DMS 273 (cell line): Measurements from ENCODE around the gene FCHSD1.
A peak's percentile ranks its signal among the peaks of the same experiment; 100 is the strongest.

Source experiments
- DNase-seq: peaks from one replicate; lab custom pipeline; 2025; ENCODE audit not compliant: unreplicated experiment; lab: John Stamatoyannopoulos, UW

The FCHSD1 gene

DNA sequence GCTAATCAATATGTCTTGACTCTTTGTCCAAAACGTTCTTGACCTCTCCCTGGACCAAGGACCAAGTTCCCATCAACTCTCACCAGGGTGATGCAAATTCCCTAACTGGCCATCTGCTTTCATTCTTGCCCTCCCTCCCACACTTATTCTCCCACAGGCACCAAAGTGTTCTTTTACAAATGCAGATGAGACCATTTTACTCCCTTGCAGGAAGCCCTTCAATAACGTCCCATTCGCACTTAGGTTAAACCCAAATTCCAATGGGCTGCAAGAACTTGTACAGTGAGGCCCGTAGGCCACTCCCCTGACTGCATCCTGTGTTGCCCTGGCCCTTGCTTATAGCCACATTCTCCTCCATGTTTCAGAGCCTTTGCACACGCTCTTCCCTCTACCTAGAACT lies 23.5 kb upstream of the FCHSD1 start:
- no peak for DNase-seq

DNA sequence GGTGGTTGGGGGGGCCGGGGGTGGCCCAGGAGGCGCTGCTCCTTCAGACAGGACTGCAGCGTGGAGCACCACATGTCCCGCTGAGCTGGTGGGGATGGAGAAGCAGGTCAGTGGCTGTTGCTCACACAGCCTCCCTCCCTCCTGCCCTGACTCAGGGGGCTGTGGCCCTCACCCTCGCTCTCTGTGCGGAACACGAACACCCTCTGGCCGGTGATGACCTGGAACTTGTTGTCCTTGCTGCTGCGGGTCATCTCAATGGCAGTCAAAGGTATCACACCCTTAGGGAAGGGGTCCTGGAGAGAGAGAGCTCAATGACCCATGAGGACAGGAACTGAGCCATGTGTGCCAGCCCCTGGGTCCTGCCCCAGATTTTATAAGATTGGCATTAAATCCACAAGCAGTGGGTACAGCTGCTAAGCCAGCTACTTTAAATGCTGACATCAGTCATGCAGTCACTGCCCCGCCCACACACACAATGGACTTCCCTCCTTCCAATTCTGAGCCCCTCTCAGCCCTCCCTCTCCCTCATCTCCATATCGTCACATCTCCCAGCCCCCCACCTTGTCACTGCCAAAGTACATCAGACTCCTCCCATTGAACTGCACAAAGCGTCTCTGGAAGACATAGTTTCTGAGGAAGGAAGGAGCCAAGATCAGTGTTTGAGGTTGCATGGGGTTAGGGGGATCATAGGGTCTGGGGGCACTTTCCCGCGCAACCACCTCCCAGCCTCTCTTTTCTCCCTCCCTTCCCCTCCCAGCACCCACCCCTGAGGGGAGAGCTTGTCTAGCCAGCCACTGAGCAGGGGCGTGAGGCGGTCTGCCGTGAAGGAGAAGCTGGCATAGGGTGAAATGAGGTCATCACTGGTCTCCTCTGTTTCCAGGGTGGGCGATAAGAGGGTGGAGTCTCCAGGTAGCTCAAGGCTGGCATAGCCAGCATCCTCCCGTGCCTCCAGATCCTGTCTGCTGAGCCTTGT lies 21.9 kb upstream of the FCHSD1 start:
- peak; percentile 25 for DNase-seq

DNA sequence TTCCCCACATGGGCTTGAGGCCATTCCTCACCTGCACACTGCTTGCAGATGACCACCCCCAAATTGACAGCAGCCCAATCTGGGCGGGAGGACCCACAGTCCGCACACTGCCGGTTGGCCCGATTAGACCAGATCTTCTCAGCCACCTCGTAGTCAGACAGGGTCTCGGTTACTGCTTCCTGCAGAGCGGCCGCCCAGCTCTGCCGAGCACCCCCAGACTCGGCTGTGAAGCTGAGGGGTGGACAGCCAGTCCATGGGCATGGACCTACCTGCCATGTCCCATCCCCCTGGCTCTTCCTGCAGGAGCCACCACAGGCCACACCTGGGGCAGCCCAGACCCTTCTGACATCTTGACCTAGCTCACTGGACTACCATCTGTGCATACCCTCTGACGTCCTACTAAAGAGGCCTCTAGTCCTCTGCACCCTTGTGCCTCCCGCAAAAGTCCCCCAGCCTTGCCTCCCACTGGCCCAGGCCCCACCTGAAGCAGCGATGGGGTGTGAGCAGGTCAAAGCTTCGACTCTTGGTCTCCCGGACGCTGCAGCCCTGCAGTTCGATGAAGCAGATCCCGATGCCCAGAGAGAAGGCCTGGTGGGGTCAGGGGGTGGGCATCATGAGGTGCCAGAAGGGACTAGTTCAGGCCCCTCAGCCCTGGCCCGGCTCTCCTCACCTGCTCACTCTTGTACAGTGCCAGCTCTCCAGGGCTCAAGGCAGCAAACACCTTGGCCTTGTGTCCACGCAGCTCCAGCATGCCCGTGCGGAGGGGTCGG lies 21.0 kb upstream of the FCHSD1 start:
- no peak for DNase-seq

DNA sequence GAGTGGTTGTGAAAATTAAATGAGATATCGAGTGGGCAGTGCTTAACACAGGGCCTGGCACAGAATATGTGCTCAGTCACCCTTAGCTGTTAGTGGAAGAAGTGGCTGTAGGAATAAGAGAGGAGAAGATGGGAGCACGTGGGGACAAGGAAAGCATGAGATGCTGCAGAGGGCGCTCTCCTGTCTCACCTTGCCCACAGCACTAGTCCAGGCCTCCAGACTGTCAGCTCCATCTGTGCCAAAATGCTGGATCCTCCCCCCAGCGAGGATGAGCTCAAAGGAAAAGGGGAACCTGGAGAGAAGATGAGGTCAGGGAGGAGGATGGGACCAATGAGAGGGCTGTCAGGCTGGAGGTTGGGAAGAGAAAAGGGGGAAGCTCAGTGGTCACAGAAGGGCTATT lies 18.3 kb upstream of the FCHSD1 start:
- DNase-seq: peak; percentile 40

DNA sequence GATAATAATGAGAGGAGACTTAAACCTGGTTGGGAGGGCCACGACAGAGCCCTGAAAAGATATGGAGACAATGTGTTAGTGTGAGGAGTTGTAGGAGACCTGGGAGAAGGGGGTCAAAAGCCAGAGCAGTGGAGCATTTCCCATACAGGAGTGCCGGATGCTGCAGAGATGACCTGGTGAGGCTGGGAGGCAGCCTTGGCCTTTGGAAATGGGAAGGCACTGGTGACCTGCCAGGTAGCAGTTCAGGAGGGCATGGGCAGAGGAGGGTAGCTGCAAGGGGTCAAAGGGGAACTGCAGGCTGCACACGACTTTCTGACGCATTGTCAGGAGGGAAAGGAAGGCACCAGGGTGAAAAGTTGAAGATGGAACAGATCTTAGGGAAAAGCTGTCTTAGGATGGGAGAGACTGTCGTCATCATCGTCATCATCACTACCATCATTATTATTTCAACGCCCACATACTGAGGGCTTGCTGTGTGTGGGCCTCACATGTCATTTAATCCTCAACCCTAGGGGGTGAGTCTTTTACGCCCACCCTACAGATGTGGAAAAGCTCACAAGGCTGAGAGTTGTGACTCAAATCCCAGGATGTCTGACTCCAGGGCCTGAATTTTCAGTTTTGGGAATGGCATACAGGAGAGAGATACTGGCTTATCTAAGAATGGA lies 17.5 kb upstream of the FCHSD1 start:
- no peak for DNase-seq

DNA sequence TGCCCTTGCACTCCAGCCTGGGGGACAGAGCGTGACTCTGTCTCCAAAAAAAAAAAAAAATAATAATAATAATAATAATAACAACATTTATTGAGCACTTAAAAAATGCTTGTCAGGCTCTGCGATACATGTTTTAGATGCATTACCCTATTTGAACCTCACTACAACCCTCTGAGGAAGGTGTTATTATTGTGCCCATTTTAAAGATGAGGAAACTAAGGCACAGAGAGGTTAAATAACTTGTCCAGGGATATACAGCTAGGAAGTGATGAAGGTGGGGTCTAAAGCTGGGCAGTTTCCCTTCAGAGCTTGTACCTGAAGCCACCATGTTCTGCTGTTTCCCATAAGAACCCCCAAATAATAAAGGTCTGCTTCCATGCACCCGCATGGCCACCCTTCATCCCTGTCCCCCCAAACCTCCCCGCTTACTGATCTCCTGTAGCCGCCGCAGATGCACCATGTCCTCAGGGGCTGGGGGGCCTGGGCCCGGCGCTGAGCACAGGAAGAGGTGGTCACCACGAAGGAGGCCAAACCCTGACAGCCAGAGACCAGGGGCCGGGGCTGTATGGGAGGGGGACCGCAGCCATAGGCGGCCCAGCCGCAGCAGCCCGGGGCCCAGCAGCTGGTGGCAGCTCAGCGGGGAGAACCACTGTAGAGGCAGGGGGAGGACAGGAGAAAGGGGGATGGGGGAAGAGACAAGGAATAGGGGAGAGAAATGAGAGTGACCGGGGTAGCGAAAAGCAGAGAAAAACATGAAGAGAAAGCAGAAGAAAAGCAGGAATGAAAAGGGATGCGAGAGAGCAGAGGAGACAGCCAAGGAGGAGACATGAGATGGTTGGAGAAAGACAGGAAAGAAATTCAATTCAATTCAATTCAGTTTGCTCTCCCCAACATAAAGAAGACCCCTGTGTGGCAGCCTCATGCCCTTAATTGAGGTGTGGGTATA lies 15.1 kb upstream of the FCHSD1 start:
- DNase-seq: no peak

DNA sequence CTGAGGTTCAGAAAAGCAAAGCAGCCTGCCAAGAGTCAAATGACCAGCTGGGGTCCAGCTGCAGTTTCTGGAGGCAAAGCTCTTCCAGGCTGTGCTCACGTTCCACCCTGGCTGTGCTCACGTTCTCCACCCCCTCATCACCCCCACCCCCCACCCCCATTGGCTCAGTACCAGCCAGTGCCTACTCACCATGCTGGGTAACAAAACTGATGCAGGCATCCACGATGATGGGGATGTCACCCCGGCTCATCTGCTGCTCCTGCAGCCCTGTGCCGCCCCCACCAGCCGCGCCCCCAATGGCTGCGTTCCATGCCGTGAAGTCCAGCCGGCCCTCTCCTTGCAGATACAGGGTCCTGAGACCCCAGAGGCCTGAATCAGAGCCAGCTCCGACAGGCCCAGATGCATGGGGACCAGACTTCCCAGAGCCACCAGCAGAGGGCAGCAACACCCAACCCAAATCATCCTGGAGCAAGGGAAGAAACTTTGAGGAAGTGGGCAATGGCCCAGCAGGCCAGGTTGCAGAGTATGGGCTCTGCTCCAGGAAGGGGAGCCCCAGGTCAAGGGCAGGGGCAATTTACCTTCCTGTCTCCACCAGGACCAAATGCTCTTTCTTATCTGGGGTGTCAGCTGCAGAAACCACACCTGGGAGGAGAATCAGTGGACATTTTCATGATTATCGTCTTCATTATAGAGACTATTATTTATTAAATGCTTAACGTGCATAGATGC lies 13.7 kb upstream of the FCHSD1 start:
- peak; percentile 89 for DNase-seq

DNA sequence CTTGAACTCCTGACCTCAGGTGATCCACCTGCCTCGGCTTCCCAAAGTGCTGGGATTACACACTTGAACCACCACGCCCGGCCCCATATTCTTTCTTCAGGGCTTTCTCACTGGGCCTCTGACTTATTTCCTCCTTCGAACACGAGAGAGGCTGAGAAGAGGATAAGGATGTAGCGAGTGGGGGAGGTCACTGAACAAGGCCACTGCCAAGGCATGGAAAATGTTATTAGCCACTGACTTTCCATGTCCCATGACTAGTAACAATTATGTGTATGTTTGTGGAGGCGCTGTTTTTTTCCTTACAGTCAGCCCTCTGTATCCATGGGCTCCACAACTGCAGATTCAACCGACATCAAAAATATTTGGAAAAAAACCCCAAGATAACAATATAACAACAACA lies 12.3 kb upstream of the FCHSD1 start:
- DNase-seq: no peak

DNA sequence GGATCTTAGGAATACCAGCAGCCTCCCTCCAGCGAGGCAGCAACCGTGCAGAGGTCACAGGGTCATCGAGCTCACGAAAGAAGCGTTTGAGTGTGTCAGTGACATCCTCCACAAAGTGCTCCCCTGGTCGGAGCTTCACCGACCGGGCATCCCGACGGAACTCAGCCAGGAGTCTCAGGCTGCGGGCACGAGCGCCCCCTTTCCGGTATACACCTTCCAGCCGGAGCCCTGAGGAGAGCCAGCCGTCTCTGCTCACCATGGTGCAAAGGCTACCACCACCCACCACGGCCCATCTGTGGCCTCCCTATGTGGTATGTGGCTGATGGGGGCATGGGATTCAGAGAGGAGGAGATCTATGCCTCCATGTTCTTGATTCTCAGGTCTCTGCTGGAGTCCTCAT lies 10.8 kb upstream of the FCHSD1 start:
- DNase-seq: no peak

DNA sequence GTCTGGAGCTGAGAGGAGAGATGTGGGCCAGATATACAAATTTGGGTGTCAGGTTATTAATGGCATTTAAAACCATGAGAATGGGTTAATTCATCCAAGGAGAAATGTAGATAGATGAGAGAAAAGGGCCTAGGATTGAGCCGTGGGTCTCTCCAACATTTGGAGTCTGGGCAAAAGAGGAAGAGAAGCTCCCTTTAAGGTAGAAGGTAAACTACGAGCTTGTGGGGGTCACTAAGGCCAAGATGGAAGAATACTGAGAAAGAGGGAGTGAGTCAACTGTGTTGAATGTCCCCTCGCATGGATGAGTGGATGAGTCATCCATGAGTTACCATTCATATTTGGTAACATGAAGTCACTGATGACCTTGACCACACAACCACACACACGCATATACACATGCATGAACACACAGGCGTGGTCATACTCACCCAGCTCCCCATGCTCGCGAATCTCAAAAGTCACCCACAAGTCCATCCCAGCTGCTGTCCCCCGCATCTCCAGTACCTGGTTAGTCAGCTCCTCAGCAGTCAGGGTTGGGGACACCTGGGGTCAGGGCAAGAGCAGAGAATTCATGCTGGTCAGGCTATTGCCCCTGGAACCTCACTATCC lies 6.8 kb upstream of the FCHSD1 start:
- no peak for DNase-seq

DNA sequence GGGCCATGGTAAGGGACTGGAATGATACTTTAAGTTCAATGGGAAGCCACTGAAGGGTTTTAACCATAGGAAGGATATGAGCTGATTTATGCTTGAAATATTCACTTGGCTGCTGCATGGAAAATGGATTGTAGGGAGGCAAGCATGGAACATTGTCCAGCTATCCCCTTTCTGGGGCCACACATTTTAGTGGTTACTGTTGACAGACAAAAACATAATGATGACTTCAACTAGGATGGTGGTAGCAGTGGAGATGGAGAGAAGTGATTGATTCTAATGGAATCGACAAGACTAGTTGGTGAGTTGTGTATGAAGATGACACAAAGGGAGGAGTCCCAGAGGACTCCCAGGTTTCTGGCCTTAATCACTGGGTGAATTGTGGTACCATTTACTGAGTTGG lies 6.2 kb upstream of the FCHSD1 start:
- DNase-seq: no peak

DNA sequence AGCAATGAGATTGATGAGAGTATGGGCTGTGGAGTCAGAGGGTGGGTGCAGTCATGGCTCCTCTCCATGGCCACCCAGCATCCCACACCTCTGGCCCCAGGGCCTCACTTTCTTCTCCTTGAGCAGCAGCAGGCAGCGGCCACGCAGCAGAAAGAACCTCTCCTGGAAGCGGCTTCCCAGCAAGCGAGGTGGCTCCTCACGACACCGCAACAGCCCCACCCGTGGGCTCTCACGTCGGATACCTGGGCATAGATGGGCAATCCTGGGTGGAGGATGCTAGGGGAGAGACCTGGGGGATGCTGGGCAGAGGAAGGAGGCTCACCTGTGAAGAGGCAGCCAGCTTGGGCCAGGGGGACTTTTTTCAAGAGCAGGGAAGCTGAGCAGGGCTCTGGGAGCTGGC lies 5.2 kb upstream of the FCHSD1 start:
- DNase-seq: no peak

DNA sequence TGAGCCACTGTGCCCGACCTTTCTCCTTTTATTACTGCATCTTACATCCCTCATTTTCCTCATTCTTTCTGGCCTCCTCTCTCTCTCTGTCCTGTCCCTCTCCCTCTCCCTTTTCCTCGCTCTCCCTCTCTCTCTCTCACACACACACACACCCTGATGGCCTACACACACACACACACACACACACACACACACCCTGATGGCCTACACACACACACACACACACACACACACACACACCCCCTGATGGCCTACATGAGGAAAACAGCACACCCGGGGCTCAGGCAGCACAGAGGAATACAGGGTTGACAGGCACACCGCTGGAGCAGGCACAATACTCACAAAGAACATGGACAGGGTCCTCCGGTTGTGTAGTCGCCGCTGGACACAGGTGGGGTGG lies 3.8 kb upstream of the FCHSD1 start:
- no peak for DNase-seq

DNA sequence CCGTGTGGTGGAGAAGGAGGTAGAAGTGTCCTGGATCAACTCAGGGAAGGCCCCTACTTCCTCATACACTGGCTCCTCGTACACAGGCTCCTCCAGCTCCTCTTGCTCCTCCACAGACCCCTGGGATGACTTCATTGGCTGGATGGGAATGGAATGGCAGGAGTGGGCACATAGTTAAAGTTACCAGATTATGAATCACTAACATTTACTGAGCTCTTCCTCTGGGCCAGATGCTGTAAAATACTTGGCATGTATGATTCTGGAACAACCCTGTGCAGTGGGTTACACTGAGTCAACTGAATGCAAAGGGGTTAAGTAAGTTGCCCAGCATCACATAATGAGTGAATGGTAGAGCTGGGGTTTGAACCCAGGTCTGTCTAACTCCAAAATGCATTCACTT lies 3.1 kb upstream of the FCHSD1 start:
- DNase-seq: no peak

DNA sequence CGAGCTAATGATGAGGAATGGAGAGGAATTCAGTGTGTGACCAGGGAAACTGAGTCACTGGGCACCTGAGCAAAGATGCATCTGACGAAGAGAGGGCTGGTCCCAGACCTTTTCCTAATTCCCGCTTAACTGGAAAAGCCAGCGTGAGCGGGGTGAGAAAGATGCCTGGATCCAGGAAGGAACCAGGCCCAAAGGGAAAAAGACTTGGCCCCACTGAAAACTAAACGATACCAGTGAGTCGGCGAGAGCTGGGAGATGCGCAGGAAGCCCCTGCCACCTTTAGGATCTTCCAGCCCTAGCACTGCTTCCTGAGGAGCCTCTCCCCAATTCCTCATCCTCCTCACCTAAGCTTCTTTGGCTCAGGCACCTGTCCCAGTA lies 499 bp upstream of the FCHSD1 start:
- DNase-seq: no peak

DNA sequence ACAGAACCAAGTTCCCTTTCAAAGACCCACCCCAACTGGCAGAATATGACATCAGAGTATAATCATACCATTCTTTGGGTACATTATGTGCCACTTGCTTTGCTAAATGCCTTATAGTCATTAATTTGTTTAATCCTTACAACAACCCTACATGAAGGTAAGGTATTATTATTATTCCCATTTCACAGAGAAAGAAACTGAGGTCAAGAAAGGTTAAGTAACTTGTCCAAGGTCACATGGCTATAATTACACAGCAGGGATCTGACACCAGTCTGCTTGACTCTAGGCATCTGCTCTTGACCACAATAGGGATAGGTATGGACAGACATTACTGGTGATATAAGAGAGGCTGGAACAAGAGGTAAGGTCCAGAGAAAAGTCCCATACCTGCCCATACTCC lies 1.2 kb downstream of the FCHSD1 start:
- DNase-seq: no peak

DNA sequence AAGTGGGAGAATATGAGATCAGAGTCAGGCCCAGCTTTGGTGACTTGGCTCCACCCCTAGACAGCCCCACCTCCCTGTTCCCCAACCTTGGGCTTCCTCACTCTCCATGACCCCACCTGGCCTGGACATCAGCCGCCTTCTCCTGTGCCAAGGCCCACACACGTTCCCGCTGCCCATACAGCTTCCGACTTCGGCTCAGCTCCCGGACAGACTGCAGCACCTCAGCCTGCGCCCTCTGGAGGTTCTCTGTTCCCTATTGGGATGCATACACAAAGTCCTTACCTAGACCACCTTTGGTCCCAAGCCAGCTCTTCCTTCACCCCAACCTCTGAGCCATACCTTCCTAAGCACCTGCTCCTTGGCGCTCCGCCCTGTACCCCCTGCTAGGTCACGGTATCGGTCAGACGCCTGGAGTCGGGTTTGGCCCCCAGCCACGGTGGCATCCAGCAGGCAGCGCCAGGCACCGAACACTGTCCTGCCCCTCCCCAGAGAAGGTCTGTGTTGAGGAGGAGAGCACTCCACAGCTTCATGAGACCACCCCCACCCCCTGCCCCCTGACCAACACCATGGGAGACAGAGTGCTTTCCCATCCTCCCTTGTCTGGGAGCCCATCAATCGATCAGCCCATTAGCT lies 2.0 kb downstream of the FCHSD1 start:
- no peak for DNase-seq

DNA sequence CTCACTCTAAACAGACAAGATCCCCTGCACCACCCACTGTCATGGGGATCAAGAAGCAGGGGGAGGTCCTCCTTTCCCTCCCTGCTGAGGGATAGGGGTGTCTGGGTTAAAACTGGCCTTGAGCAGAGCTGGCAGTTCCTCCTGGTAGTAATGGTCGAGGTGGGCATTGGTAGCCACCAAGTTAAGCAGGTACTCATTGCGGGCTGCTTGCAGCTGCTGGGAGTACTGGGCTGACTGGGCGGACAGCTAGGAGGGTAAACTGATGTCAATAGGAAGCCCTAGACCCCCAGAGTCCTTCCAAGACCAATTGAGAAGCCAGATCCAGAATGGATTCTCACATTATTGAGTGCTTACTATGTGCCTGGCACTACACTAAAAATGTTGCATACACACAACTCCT lies 3.4 kb downstream of the FCHSD1 start:
- DNase-seq: no peak

DNA sequence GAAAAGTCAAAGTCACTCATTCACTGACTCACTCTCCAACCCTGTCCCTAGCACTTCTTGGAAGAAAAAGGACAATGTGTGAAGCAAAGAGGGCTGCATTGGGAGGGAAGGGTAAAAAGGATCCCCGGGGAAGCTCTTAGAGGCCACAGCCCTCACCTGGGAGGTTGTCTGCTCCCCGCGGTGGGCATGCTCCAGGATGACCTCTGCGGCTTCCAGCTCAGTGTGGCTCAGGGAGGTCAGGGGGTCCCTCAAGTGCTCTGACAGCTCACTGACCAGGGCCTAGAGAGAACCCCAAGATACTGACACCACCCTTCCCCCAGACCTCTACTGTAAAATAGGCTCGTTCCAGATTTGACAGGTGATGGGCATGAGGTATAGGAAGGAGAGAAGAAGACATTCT lies 4.0 kb downstream of the FCHSD1 start:
- DNase-seq: no peak
